HepG2 (cell line): ENCODE measurements around the gene TMEM143. TPM values are rescaled to one million over a fixed set of nuclear protein-coding genes. Genes with fewer than 3 reads are reported as not detected.

Experiments
- CERS6 ChIP-seq: sonication (generic); formaldehyde crosslinking; IDR thresholded peaks from 2 replicates; pipeline ENCODE4 v1.5.0; 2020; ENCODE audit warnings: missing genetic modification reagents
- CREB1 ChIP-seq, 2 experiments: fragments of 450-650 bp in 1 of 2; IDR thresholded peaks; 2 replicates each; pipeline ENCODE4 v1.6.1; 2016 to 2017; ENCODE audit warnings: control low read depth in 1 of 2, mild to moderate bottlenecking in 1 of 2, missing compliant biosample characterization in 1 of 2, missing genetic modification characterization in 1 of 2
- ELF1 ChIP-seq: sonication (generic); formaldehyde crosslinking; IDR thresholded peaks from 2 replicates; pipeline ENCODE4 v1.4.0; 2020; ENCODE audit warnings: missing genetic modification reagents
- ETV5 ChIP-seq: IDR thresholded peaks from 2 replicates; pipeline ENCODE4 v1.6.1; 2018; ENCODE audit warnings: missing biosample characterization, missing genetic modification reagents, inconsistent platforms, borderline replicate concordance
- FOXK1 ChIP-seq: sonication (generic); formaldehyde crosslinking; IDR thresholded peaks from 2 replicates; pipeline ENCODE4 v1.4.0; 2020; ENCODE audit warnings: low read depth, missing genetic modification reagents, borderline replicate concordance
- GABPB1 ChIP-seq: IDR thresholded peaks from 2 replicates; pipeline ENCODE4 v1.6.1; 2016; ENCODE audit warnings: mild to moderate bottlenecking, missing genetic modification reagents, moderate library complexity, missing compliant biosample characterization
- IRF2 ChIP-seq: IDR thresholded peaks from 2 replicates; pipeline ENCODE4 v1.6.1; 2018; ENCODE audit warnings: missing genetic modification reagents, missing compliant biosample characterization
- NCOA1 ChIP-seq: sonication (generic); formaldehyde crosslinking; IDR thresholded peaks from 2 replicates; pipeline ENCODE4 v1.9.0; 2021; ENCODE audit warnings: missing genetic modification reagents
- RXRA ChIP-seq: sonication (generic); formaldehyde crosslinking; IDR thresholded peaks from 2 replicates; pipeline ENCODE4 v1.5.1; 2020; ENCODE audit warnings: missing genetic modification reagents
- SUZ12 ChIP-seq: fragments of 150-350 bp; IDR thresholded peaks from 2 replicates; pipeline ENCODE4 v1.6.1; 2014; ENCODE audit warnings: low read depth, low read length
- TEAD3 ChIP-seq: optimal IDR thresholded peaks from 2 replicates; pipeline ENCODE3; 2016; ENCODE audit warnings: borderline replicate concordance
- THAP11 ChIP-seq: IDR thresholded peaks from 2 replicates; pipeline ENCODE4 v1.6.1; 2016; ENCODE audit warnings: missing biosample characterization, missing genetic modification reagents
- ZBTB40 ChIP-seq, 2 experiments: fragments of 450-650 bp in 1 of 2; sonication (generic) in 1 of 2; formaldehyde crosslinking in 1 of 2; IDR thresholded peaks; 2 replicates each; pipeline versions ENCODE4 v1.6.1 to v1.8.0; 2016 to 2022; ENCODE audit warnings: antibody characterized with exemption in 1 of 2, mild to moderate bottlenecking in 1 of 2, missing genetic modification reagents in 1 of 2
- ZFP37 ChIP-seq: sonication (generic); formaldehyde crosslinking; IDR thresholded peaks from 2 replicates; pipeline ENCODE4 v1.4.0; 2020; ENCODE audit warnings: missing genetic modification reagents, borderline replicate concordance
- ZFY ChIP-seq: sonication (generic); formaldehyde crosslinking; IDR thresholded peaks from 2 replicates; pipeline ENCODE4 v1.4.0; 2020; ENCODE audit warnings: missing genetic modification reagents
- ZNF143 ChIP-seq: sonication (generic); formaldehyde crosslinking; IDR thresholded peaks from 2 replicates; pipeline ENCODE4 v1.4.0; 2020; ENCODE audit warnings: missing genetic modification reagents
- ZNF224 ChIP-seq: sonication (generic); formaldehyde crosslinking; IDR thresholded peaks from 2 replicates; pipeline ENCODE4 v1.5.0; 2020; ENCODE audit warnings: mild to moderate bottlenecking, missing genetic modification reagents
- polyA plus RNA-seq, 8 experiments: library from polyadenylated mRNA; depleted of rRNA in 3 of 8; stranded (reverse) in 7 of 8; unstranded in 1 of 8; fragments of >200 nt; fragmentation: Illumina TruSeq in 4 of 8; extraction: Trizol in 4 of 8; gene quantifications; 2 replicates each; pipeline versions ENCODE4 v1.2.1 to v1.2.3, GENCODE V29; 2011 to 2016; ENCODE audit warnings: low read depth in 4 of 8, missing spikeins in 1 of 8, mixed read lengths in 1 of 8; ENCODE audit not compliant: insufficient read depth in 1 of 8
- total RNA-seq, 5 experiments: library from RNA; depleted of rRNA; stranded (reverse); fragments of >200 nt; fragmentation: Illumina TruSeq; extraction: Trizol; gene quantifications; 2 replicates each; pipeline ENCODE4 v1.2.3, GENCODE V29; 2016; ENCODE audit warnings: low read depth in 1 of 5
- TF ChIP-seq, protein P1 (sequence below): sonication (generic); formaldehyde crosslinking; IDR thresholded peaks from 2 replicates; pipeline ENCODE4 v1.4.0; 2020; ENCODE audit warnings: low read depth, missing genetic modification reagents

TMEM143 gene
- total and polyA plus RNA-seq, 2 of the 13 experiments (the other 11 are each of a cell fraction or from before 2014, with no cell fraction given) = 7.7 to 11.3 TPM

DNA sequence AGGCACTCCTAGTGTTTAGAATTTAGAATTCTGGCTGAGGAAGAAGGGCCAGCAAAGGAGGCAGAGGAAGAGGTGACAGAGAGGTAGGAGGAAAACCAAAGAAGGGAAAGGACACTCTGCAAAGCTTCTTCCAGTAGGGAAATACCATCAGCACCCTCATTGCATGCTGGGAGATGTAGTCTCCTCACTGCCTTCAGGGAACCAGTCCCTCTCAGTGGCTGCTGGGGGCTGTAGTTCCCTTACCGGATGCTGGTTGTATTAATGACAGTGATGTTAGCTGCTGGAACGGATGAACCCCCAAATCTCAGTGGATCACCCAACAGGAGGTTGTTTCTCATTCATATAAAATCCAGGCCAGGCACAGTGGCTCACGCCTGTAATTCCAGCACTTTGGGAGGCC, 39.9 kb upstream of the TMEM143 start (continued):
- no peak for TF ChIP-seq ZBTB40 (IDR thresholded peaks at IDR 0.05)
- TF ChIP-seq ZBTB40 (CRISPR knock-in tag; IDR thresholded peaks at IDR 0.05) = no peak
- TF ChIP-seq RXRA (CRISPR knock-in tag) = no peak
- no peak for TF ChIP-seq ZFP37
- TF ChIP-seq THAP11 (CRISPR knock-in tag) = peak; percentile 99
- peak; percentile 73 for TF ChIP-seq SUZ12
- TF ChIP-seq TEAD3 (CRISPR knock-in tag) = peak; percentile 77
- no peak for TF ChIP-seq CREB1 (IDR thresholded peaks at IDR 0.05)
- peak; percentile 42; the same call in 1 of the 2 replicates for TF ChIP-seq CREB1 (CRISPR knock-in tag; IDR thresholded peaks at IDR 0.05)
- peak; percentile 45; the same call in 1 of the 2 replicates for TF ChIP-seq FOXK1
- peak; percentile 83; the same call in 1 of the 2 replicates for TF ChIP-seq IRF2 (CRISPR knock-in tag)
- 0 out of 2 replicates have a peak, but pooled peaks have one; percentile 16 for TF ChIP-seq ETV5 (CRISPR knock-in tag)
- TF ChIP-seq ZFY = peak; percentile 62
- TF ChIP-seq, protein P1, sequence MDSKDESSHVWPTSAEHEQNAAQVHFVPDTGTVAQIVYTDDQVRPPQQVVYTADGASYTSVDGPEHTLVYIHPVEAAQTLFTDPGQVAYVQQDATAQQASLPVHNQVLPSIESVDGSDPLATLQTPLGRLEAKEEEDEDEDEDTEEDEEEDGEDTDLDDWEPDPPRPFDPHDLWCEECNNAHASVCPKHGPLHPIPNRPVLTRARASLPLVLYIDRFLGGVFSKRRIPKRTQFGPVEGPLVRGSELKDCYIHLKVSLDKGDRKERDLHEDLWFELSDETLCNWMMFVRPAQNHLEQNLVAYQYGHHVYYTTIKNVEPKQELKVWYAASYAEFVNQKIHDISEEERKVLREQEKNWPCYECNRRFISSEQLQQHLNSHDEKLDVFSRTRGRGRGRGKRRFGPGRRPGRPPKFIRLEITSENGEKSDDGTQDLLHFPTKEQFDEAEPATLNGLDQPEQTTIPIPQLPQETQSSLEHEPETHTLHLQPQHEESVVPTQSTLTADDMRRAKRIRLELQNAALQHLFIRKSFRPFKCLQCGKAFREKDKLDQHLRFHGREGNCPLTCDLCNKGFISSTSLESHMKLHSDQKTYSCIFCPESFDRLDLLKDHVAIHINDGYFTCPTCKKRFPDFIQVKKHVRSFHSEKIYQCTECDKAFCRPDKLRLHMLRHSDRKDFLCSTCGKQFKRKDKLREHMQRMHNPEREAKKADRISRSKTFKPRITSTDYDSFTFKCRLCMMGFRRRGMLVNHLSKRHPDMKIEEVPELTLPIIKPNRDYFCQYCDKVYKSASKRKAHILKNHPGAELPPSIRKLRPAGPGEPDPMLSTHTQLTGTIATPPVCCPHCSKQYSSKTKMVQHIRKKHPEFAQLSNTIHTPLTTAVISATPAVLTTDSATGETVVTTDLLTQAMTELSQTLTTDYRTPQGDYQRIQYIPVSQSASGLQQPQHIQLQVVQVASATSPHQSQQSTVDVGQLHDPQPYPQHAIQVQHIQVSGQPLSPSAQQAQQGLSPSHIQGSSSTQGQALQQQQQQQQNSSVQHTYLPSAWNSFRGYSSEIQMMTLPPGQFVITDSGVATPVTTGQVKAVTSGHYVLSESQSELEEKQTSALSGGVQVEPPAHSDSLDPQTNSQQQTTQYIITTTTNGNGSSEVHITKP (CRISPR knock-in tag) = peak; percentile 93
- peak; percentile 95 for TF ChIP-seq ZNF143 (CRISPR knock-in tag)
- peak; percentile 79 for TF ChIP-seq GABPB1 (CRISPR knock-in tag)
- no peak for TF ChIP-seq ZNF224 (CRISPR knock-in tag)
- TF ChIP-seq CERS6 (CRISPR knock-in tag) = no peak
- TF ChIP-seq ELF1 (CRISPR knock-in tag) = peak; percentile 79
- TF ChIP-seq NCOA1 = no peak
